H7 (cell line): Measurements from ENCODE around the gene TMTC1. TPM values are rescaled to one million over a fixed set of nuclear protein-coding genes. Genes with fewer than 3 reads are reported as not detected.

ENCODE experiments used
- DNase-seq: peaks from one replicate; pipeline ENCODE4 v3.0.0; 2012
- H3K27me3 ChIP-seq: 2 replicates; pipeline ENCODE4 v1.6.0; 2011; ENCODE audit warnings: mild to moderate bottlenecking, low read length; ENCODE audit not compliant: control insufficient read depth, insufficient read depth
- H3K36me3 ChIP-seq: replicated peaks from 2 replicates; pipeline ENCODE4 v1.5.1; 2011; ENCODE audit warnings: low read length; ENCODE audit not compliant: control insufficient read depth, insufficient read depth
- H3K4me3 ChIP-seq: 2 replicates; pipeline ENCODE4 v1.5.1; 2011; ENCODE audit warnings: low read depth, mild to moderate bottlenecking, control low read depth, low read length, moderate library complexity; ENCODE audit not compliant: insufficient read depth
- total RNA-seq: library from RNA; depleted of rRNA; stranded (reverse); fragments of >200 nt; shearing (Covaris generic); gene quantifications from 2 replicates; pipeline ENCODE4 v1.2.3, GENCODE V29; 2014

Gene TMTC1
- total RNA-seq, 1 experiment from 2014 or later = 11.6 TPM

DNA sequence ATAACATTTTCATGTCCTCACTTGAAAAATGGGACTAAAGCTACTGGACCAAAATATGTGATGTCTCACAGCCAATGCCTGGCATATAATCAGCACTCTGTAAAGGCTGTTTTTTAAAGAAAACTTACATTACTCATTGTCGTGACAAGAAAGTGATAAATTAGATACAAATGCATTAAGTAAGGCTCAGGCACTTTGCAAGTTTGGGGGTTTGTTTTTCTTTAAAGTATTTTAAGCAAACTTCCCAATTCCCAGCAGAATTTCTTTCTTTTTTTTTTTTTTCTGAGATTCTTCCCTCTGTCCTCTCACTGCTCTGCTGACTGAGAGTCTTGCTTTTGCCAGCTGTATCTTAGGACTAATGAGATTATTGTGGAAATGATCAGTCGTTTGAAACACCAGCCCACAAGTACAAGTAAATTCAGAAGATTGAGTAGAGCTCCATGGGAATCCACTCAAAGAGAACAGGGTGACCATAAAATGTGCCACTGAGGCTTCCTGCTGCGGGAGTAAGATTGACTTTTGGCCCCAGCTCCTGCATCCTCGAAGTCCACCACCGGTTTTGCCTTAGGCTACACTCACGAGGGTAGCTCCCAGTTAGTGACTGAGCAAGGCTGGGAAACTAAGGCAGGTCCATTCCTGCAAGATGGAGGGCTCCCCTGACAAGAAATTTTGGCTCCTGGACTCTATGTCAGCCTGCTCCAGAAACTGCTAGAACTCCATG is 82.8 kb downstream of the TMTC1 start:
- no peaks in the 10 kb centered on the region for H3K27me3 ChIP-seq
- H3K36me3 ChIP-seq = no peaks in the 10 kb centered on the region
- no peak for DNase-seq
- H3K4me3 ChIP-seq = no peak overlapping the region

GRCh38 chr12:29698756-29699155 is 85.0 kb downstream of the TMTC1 start:
- no peak for DNase-seq
- Histone ChIP-seq H3K27me3 (no peaks in the 10 kb centered on the region), H3K36me3 (no peaks in the 10 kb centered on the region), H3K4me3 (no peak overlapping the region)

DNA sequence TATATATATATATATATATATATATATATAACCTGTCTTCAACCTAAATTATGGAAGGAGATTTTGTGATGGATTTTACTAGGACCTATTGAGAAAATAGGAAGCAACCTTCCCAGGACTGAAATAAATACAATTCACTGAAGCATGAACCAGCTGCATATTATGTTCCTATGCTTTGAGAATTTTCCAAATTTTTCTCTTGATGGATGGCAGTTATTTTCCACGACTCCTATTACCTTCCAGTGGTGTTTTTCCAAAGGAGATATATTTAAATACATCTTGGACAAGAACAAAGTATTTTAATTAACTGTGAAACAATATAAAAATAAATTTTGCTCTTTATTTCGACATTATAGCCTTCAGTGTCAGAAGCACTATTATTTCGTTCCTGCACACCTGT is 87.9 kb downstream of the TMTC1 start:
- DNase-seq = no peak
- Histone ChIP-seq H3K27me3 (no peaks in the 10 kb centered on the region), H3K4me3 (no peak overlapping the region), H3K36me3 (no peaks in the 10 kb centered on the region)

GRCh38 chr12:29695026-29695425 is 88.7 kb downstream of the TMTC1 start:
- H3K36me3 ChIP-seq = no peaks in the 10 kb centered on the region
- no peaks in the 10 kb centered on the region for H3K27me3 ChIP-seq
- H3K4me3 ChIP-seq = no peak overlapping the region
- DNase-seq = no peak

GRCh38 chr12:29694002-29694401 is 89.7 kb downstream of the TMTC1 start:
- no peaks in the 10 kb centered on the region for H3K27me3 ChIP-seq
- DNase-seq = no peak

GRCh38 chr12:29692237-29692636 is 91.5 kb downstream of the TMTC1 start:
- Histone ChIP-seq H3K4me3 (no peak overlapping the region), H3K36me3 (no peaks in the 10 kb centered on the region), H3K27me3 (no peaks in the 10 kb centered on the region)
- no peak for DNase-seq

More at GRCh38 chr12:29694002-29694401, 89.7 kb downstream of the TMTC1 start:
- Histone ChIP-seq H3K4me3 (no peak overlapping the region), H3K36me3 (no peaks in the 10 kb centered on the region)

DNA sequence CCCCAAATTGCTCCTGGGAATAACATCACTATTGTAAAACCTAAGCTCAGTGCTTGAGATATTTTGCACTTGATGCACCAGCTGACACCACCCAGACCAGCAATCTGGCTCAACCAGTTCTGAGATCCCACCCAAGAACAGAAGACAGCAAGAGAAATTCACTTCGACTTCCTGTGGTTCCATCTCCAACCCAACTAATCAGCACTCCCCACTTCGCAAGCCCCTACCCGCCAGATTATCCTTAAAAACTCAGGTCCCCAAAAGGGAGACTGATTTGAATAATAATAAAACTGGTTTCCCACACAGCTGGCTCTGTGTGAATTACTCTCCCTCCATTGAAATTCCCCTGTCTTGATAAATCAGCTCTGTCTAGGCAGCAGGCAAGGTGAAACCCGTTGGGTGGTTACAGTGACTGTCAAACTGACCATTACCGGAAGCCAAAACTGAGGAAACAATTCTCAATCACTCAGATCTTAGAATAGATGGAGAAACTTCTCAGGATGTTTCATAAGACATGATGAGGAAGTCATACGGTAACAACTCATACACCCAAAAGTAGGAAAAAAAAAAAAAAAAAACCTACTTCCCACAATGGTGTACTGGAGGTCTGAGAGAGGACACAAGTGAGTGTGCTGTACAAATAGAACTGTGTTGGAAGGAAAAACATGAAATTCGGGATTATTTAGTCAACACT is 92.4 kb downstream of the TMTC1 start:
- H3K36me3 ChIP-seq = no peaks in the 10 kb centered on the region
- H3K27me3 ChIP-seq = no peaks in the 10 kb centered on the region
- DNase-seq = no peak

GRCh38 chr12:29690728-29691127 is 93.0 kb downstream of the TMTC1 start:
- Histone ChIP-seq H3K36me3 (no peaks in the 10 kb centered on the region), H3K27me3 (no peaks in the 10 kb centered on the region), H3K4me3 (no peak overlapping the region)
- DNase-seq = no peak

More for the DNA sequence above, 92.4 kb downstream of the TMTC1 start:
- H3K4me3 ChIP-seq = no peak overlapping the region

- DNase-seq = no peak
- H3K27me3 ChIP-seq = no peaks in the 10 kb centered on the region
- H3K36me3 ChIP-seq = no peaks in the 10 kb centered on the region
- no peak overlapping the region for H3K4me3 ChIP-seq
Measured at GRCh38 chr12:29688914-29689313, 94.8 kb downstream of the TMTC1 start.

DNA sequence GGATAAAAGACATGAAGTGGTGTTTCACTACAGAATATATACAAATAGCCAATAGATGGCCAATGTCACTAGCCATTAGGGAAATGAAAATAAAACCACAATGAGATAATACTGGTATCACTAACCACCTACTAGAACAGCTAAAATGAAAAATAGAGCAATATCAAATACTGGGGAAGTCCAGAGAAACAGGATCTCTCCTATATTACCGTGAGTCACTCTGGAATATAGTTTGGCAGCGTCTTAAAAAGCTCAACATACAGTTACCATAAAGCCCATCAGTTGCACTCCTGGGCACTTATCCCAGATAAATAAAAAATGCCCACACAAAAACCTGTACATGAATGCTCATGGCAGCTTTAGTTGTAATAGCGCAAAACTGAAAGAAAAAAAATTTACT is 101.7 kb downstream of the TMTC1 start:
- no peak for DNase-seq
- no peaks in the 10 kb centered on the region for H3K27me3 ChIP-seq
- no peak overlapping the region for H3K4me3 ChIP-seq
- no peaks in the 10 kb centered on the region for H3K36me3 ChIP-seq

DNA sequence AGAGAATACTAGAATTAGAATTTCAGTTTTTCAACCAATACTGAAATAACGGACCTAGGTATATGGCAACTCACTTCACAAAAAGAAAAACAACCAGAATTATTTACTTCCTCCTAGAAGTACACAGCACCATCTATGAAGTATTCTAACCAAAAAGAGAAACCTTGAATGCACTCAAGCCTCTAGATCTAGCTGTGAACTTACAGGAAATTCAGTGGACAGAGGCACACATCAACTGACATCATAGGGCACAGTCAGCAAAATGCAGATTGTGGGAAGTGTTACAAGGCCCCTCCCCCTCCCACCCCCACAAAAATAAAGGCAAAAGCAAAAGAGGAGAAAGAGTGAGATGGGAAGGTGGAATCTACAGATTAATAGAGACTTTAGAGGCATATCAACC is 102.4 kb downstream of the TMTC1 start:
- Histone ChIP-seq H3K27me3 (no peaks in the 10 kb centered on the region), H3K4me3 (no peak overlapping the region), H3K36me3 (no peaks in the 10 kb centered on the region)
- no peak for DNase-seq

DNA sequence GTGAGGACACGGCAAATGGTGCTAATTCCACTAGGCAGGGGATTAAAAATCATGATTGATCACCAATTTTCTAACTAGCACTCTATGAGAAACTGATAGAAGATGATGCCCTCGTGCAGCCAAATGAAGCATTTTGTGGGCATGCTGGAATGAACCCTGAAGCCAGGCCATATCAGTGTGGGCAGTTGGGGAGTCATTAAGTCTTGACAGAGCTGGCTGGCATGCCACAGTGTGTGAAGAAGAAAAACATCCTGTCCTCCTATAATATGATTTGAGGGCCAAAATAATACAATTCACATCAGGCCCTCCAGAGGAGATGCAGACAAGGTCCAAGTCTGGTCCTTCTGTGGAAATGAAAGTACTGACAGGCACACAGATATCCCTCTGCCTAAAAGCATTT is 107.1 kb downstream of the TMTC1 start:
- DNase-seq = no peak
- no peak overlapping the region for H3K4me3 ChIP-seq
- H3K36me3 ChIP-seq = no peaks in the 10 kb centered on the region
- H3K27me3 ChIP-seq = no peaks in the 10 kb centered on the region

DNA sequence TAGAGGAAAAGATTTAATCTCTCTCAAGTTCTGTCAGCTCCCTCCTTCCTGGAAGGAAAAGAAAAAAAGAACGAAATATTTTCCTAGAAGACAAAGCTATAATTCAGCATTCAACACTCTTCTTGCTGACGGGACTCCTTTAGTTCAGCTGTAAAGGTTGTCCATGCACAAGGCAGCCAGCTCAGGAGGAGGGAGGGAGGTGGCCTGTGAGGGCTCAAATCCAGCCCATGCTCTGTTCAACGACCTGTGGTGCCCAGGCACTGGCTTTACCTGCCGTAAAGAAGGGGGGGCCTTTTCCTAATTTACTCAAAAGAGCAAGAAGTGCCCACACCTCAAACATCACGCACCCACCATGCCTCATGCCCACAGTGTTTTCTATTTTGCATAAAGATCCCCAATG is 109.3 kb downstream of the TMTC1 start:
- H3K4me3 ChIP-seq = no peak overlapping the region
- H3K36me3 ChIP-seq = no peaks in the 10 kb centered on the region
- no peak for DNase-seq
- no peaks in the 10 kb centered on the region for H3K27me3 ChIP-seq

- Histone ChIP-seq H3K27me3 (no peaks in the 10 kb centered on the region), H3K4me3 (no peak overlapping the region), H3K36me3 (no peaks in the 10 kb centered on the region)
- no peak for DNase-seq
Measured at GRCh38 chr12:29673346-29673745, 110.4 kb downstream of the TMTC1 start.

DNA sequence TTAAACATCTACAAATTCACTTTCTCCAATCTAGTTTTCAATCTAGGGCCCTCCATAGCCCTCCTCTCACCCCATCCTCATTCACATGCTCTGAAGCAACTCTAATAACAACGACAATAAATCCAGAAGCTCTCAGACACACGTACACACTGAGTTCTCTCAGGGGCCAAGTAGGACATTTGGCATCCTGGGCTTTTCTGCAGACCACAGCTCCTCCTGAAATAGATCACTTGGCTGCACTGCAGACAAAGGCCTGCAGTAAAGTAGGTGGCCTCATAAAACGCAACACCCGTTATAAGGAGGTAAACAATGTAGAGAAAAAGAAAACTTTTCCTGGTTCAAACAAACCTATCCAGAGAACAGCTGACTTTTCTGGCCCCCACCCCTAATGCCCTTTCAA is 111.2 kb downstream of the TMTC1 start:
- Histone ChIP-seq H3K36me3 (no peaks in the 10 kb centered on the region), H3K27me3 (no peaks in the 10 kb centered on the region), H3K4me3 (no peak overlapping the region)
- no peak for DNase-seq
